Measurements from ENCODE around the gene CELSR1.

GRCh38 chr22:46573781-46574437, 36.5 kb upstream of the CELSR1 start:
- TF ChIP-seq CTCF (IDR thresholded peaks at IDR 0.05), result no peak
- no peak for TF ChIP-seq POLR2A (IDR thresholded peaks at IDR 0.05)
- no peak for TF ChIP-seq POLR2AphosphoS5 (IDR thresholded peaks at IDR 0.05)
